Dendritic cell treated with granulocyte-macrophage colony-stimulating factor and Interleukin-4, amounts not matched to agents 40 ng/mL and 50 ng/mL, for 4 days (primary cell): ENCODE measurements around the gene FZD7.

Experiments
- H3K27ac Mint-ChIP-seq: one replicate; pipeline ENCODE4 v1.8.0; 2022; ENCODE audit warnings: mild to moderate bottlenecking, mixed read lengths
- H3K27me3 Mint-ChIP-seq: one replicate; pipeline ENCODE4 v1.8.0; 2022; ENCODE audit warnings: mild to moderate bottlenecking, mixed read lengths
- H3K36me3 Mint-ChIP-seq: one replicate; pipeline ENCODE4 v1.8.0; 2022; ENCODE audit warnings: low read depth, mixed read lengths
- H3K4me1 Mint-ChIP-seq: one replicate; pipeline ENCODE4 v1.8.0; 2022; ENCODE audit warnings: low read depth, mixed read lengths
- H3K4me3 Mint-ChIP-seq: one replicate; pipeline ENCODE4 v1.8.0; 2022; ENCODE audit warnings: mild to moderate bottlenecking, moderate library complexity, mixed read lengths
- H3K9me3 Mint-ChIP-seq: one replicate; pipeline ENCODE4 v1.8.0; 2022; ENCODE audit warnings: mixed read lengths
- intact Hi-C: fragments of 100-400 bp; cut with micrococcal nuclease; formaldehyde crosslinking; loops from one replicate; pipeline ENCODE4 v1.15.0; 2022

The FZD7 gene

GRCh38 chr2:202019689-202020450 lies 13.8 kb upstream of the FZD7 start:
- no peaks in the 10 kb centered on the region for H3K36me3 Mint-ChIP-seq
- H3K4me3 Mint-ChIP-seq: no peak overlapping the region
- intact Hi-C loops: no loop called here
- H3K9me3 Mint-ChIP-seq: no peaks in the 10 kb centered on the region
- no peaks in the 10 kb centered on the region for H3K4me1 Mint-ChIP-seq
- no peak overlapping the region for H3K27ac Mint-ChIP-seq
- H3K27me3 Mint-ChIP-seq: peaks cover 6% of the 10 kb centered on the region

GRCh38 chr2:202022755-202023154 lies 10.9 kb upstream of the FZD7 start:
- Mint-ChIP-seq H3K9me3 (no peaks in the 10 kb centered on the region), H3K4me3 (no peak overlapping the region)
- intact Hi-C loops: no loop called here

GRCh38 chr2:202023198-202023903 lies 10.3 kb upstream of the FZD7 start:
- no peaks in the 10 kb centered on the region for H3K9me3 Mint-ChIP-seq
- H3K27ac Mint-ChIP-seq: no peak overlapping the region
- intact Hi-C loops: no loop called here
- H3K27me3 Mint-ChIP-seq: peaks cover 6% of the 10 kb centered on the region
- H3K36me3 Mint-ChIP-seq: no peaks in the 10 kb centered on the region
- H3K4me1 Mint-ChIP-seq: no peaks in the 10 kb centered on the region
- no peak overlapping the region for H3K4me3 Mint-ChIP-seq

More at GRCh38 chr2:202022755-202023154, 10.9 kb upstream of the FZD7 start:
- Mint-ChIP-seq H3K27me3 (peaks cover 6% of the 10 kb centered on the region), H3K27ac (no peak overlapping the region), H3K4me1 (no peaks in the 10 kb centered on the region), H3K36me3 (no peaks in the 10 kb centered on the region)

- Mint-ChIP-seq H3K4me3 (no peak overlapping the region), H3K4me1 (no peaks in the 10 kb centered on the region), H3K27ac (no peak overlapping the region), H3K36me3 (no peaks in the 10 kb centered on the region), H3K9me3 (no peaks in the 10 kb centered on the region), H3K27me3 (peaks cover 6% of the 10 kb centered on the region)
- intact Hi-C loops: no loop called here
Measured at GRCh38 chr2:202023904-202024266, 9.8 kb upstream of the FZD7 start.

- no peaks in the 10 kb centered on the region for H3K36me3 Mint-ChIP-seq
- H3K4me3 Mint-ChIP-seq: no peak overlapping the region
- intact Hi-C loops: no loop called here
Measured at GRCh38 chr2:202024871-202025270, 8.8 kb upstream of the FZD7 start.

GRCh38 chr2:202025816-202026215 lies 7.8 kb upstream of the FZD7 start:
- no peaks in the 10 kb centered on the region for H3K9me3 Mint-ChIP-seq
- H3K27ac Mint-ChIP-seq: no peak overlapping the region
- no peaks in the 10 kb centered on the region for H3K4me1 Mint-ChIP-seq
- H3K27me3 Mint-ChIP-seq: peaks cover 17% of the 10 kb centered on the region
- no peaks in the 10 kb centered on the region for H3K36me3 Mint-ChIP-seq
- intact Hi-C loops: no loop called here
- H3K4me3 Mint-ChIP-seq: no peak overlapping the region

More at GRCh38 chr2:202024871-202025270, 8.8 kb upstream of the FZD7 start:
- Mint-ChIP-seq H3K4me1 (no peaks in the 10 kb centered on the region), H3K9me3 (no peaks in the 10 kb centered on the region), H3K27ac (no peak overlapping the region), H3K27me3 (peaks cover 12% of the 10 kb centered on the region)

GRCh38 chr2:202026507-202026906 lies 7.1 kb upstream of the FZD7 start:
- no peak overlapping the region for H3K4me3 Mint-ChIP-seq
- peaks cover 22% of the 10 kb centered on the region for H3K27me3 Mint-ChIP-seq
- H3K4me1 Mint-ChIP-seq: no peaks in the 10 kb centered on the region
- intact Hi-C loops: no loop called here
- no peaks in the 10 kb centered on the region for H3K36me3 Mint-ChIP-seq
- no peak overlapping the region for H3K27ac Mint-ChIP-seq
- H3K9me3 Mint-ChIP-seq: no peaks in the 10 kb centered on the region

GRCh38 chr2:202030691-202031090 lies 3.0 kb upstream of the FZD7 start:
- peaks cover 36% of the 10 kb centered on the region for H3K27me3 Mint-ChIP-seq
- H3K36me3 Mint-ChIP-seq: peaks cover 7% of the 10 kb centered on the region
- intact Hi-C loops: no loop called here
- H3K9me3 Mint-ChIP-seq: no peaks in the 10 kb centered on the region
- H3K4me3 Mint-ChIP-seq: no peak overlapping the region
- H3K27ac Mint-ChIP-seq: no peak overlapping the region
- H3K4me1 Mint-ChIP-seq: peaks cover 15% of the 10 kb centered on the region

GRCh38 chr2:202031246-202031951 lies 2.3 kb upstream of the FZD7 start:
- no peak overlapping the region for H3K4me3 Mint-ChIP-seq
- peaks cover 7% of the 10 kb centered on the region for H3K36me3 Mint-ChIP-seq
- H3K27me3 Mint-ChIP-seq: peaks cover 35% of the 10 kb centered on the region
- H3K9me3 Mint-ChIP-seq: no peaks in the 10 kb centered on the region
- no peak overlapping the region for H3K27ac Mint-ChIP-seq
- H3K4me1 Mint-ChIP-seq: peaks cover 15% of the 10 kb centered on the region
- intact Hi-C loops: no loop called here

GRCh38 chr2:202032846-202033316 lies 774 bp upstream of the FZD7 start:
- Mint-ChIP-seq H3K27me3 (peaks cover 38% of the 10 kb centered on the region), H3K27ac (peak overlapping the region; percentile 80), H3K4me3 (no peak overlapping the region)

GRCh38 chr2:202034249-202035088 lies 814 bp downstream of the FZD7 start:
- Mint-ChIP-seq H3K36me3 (peaks cover 7% of the 10 kb centered on the region), H3K27me3 (peaks cover 45% of the 10 kb centered on the region), H3K4me1 (peaks cover 15% of the 10 kb centered on the region), H3K9me3 (no peaks in the 10 kb centered on the region), H3K4me3 (no peak overlapping the region), H3K27ac (peak overlapping the region; percentile 80)
- intact Hi-C loops: loop anchor here (5.0 kb wide), 1 partner anchor 143 kb away; no protein-coding TSS in a partner anchor

More at GRCh38 chr2:202032846-202033316, 774 bp upstream of the FZD7 start:
- no peaks in the 10 kb centered on the region for H3K9me3 Mint-ChIP-seq
- H3K4me1 Mint-ChIP-seq: peaks cover 15% of the 10 kb centered on the region
- H3K36me3 Mint-ChIP-seq: peaks cover 7% of the 10 kb centered on the region
- intact Hi-C loops: no loop called here

- Mint-ChIP-seq H3K4me3 (no peak overlapping the region), H3K4me1 (peaks cover 15% of the 10 kb centered on the region), H3K27ac (no peak overlapping the region), H3K9me3 (no peaks in the 10 kb centered on the region), H3K36me3 (peaks cover 7% of the 10 kb centered on the region), H3K27me3 (peaks cover 42% of the 10 kb centered on the region)
- intact Hi-C loops: loop anchor here (5.0 kb wide), 1 partner anchor 142 kb away; no protein-coding TSS in a partner anchor
Measured at GRCh38 chr2:202035089-202035940, 1.7 kb downstream of the FZD7 start.
